Gastrocnemius medialis (tissue), 4 donors: Measurements from ENCODE around the gene RIMBP2.

Experiments used
- CTCF ChIP-seq, 5 experiments: fragments of 450-650 bp in 3 of 5; fragments of 200-600 bp in 2 of 5; sonication (generic) in 2 of 5; IDR thresholded peaks in 4 of 5; conservative IDR thresholded peaks in 1 of 5; 1 replicate in 4 of 5; 2 replicates in 1 of 5; pipeline ENCODE4 v1.5.1; 2016 to 2019; ENCODE audit warnings: antibody characterized with exemption in 5 of 5, mild to moderate bottlenecking in 3 of 5, moderate library complexity in 3 of 5
- POLR2A ChIP-seq, 2 donors: fragments of 450-650 bp; IDR thresholded peaks; one replicate each; pipeline ENCODE4 v1.6.1; 2017; ENCODE audit warnings: antibody characterized with exemption in 2 of 2, mild to moderate bottlenecking in 2 of 2, moderate library complexity in 2 of 2

DNA sequence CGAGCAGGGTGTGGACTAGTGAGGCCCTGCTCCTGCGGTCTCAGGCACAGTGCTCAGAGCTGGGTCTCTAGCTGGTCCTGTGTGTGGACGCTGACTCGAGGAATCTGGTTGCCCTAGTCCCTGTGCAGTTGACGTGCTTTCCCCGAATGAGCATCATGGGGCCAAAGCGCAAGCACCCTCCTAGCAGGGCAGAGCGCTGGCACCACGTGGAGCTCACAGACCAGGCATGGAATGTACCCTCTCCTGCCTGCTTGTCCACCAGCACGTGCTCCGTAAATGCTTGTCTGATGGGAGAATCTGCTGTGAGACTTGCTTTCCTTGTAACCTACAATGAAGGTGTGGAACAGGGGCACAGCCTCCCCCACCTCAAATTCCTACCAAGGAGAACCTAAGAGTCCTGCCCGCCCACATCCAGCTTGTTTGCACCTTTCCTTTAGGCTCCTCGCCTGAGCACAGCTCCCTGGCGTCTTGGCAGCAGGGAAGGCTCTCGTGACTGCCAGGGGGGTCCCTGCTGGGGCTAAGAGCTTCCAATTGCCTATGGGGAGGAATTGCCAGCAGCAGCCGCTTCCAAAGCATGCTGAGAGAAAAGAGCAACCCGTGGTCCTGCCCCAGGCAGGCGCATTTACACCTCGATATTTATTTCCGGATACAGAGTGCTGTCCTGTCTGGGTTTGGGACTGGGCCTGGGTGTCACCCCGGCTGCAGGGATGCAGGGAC is 253.4 kb downstream of the RIMBP2 start:
- TF ChIP-seq CTCF (IDR thresholded peaks at IDR 0.05 in 4 of 5, conservative IDR thresholded peaks at IDR 0.05 in 1 of 5) (no peak), POLR2A (IDR thresholded peaks at IDR 0.05) (no peak)
